GM10266 (cell line): ENCODE measurements around the gene SLC28A3.
A peak's percentile ranks its signal among the peaks of the same experiment; 100 is the strongest.

Experiments
- DNase-seq: peaks from one replicate; pipeline ENCODE4 v3.0.0; 2012; ENCODE audit errors: extremely low spot score
- TF ChIP-seq, protein P1 (sequence below): IDR thresholded peaks from 2 replicates; pipeline ENCODE4 v1.5.1; 2012; ENCODE audit warnings: mild to moderate bottlenecking, low read depth; ENCODE audit not compliant: control insufficient read depth, insufficient read depth; ENCODE audit errors: missing control alignments

SLC28A3 gene

DNA sequence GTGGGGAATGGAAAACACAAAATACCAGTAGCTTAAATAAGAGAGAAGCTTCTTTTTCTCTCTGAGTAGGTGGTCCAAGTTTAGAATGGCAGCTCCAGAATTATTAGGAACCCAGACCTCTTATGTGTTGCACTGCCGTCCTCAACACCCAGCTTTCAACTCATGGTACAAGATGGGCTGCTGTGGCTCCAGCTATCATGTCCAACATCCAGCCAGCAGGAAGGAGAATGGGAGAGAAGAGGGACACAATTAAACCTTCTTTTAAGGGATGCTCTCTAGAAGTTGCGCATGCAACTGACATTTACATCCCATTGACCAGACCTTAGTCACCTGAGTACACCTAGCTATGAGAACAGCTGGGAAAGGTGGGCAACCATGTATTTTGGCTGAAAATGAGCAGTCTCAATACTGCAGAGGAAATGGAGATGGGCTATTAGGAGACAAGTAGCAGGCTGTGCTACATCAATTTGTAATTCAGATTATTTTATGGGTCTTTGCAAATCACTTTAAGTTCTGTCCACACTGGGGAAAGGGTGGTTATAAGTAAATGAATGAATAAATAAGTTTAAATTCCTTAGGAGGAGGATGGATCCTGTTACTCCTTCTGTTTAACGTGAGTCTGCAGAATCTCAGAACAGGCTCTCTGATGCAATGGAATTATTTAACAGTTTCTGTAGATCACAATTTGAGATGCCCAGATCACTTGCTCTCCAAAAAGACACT is 76.1 kb downstream of the SLC28A3 start:
- TF ChIP-seq, protein P1, sequence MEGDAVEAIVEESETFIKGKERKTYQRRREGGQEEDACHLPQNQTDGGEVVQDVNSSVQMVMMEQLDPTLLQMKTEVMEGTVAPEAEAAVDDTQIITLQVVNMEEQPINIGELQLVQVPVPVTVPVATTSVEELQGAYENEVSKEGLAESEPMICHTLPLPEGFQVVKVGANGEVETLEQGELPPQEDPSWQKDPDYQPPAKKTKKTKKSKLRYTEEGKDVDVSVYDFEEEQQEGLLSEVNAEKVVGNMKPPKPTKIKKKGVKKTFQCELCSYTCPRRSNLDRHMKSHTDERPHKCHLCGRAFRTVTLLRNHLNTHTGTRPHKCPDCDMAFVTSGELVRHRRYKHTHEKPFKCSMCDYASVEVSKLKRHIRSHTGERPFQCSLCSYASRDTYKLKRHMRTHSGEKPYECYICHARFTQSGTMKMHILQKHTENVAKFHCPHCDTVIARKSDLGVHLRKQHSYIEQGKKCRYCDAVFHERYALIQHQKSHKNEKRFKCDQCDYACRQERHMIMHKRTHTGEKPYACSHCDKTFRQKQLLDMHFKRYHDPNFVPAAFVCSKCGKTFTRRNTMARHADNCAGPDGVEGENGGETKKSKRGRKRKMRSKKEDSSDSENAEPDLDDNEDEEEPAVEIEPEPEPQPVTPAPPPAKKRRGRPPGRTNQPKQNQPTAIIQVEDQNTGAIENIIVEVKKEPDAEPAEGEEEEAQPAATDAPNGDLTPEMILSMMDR: no peak
- no peak for DNase-seq

DNA sequence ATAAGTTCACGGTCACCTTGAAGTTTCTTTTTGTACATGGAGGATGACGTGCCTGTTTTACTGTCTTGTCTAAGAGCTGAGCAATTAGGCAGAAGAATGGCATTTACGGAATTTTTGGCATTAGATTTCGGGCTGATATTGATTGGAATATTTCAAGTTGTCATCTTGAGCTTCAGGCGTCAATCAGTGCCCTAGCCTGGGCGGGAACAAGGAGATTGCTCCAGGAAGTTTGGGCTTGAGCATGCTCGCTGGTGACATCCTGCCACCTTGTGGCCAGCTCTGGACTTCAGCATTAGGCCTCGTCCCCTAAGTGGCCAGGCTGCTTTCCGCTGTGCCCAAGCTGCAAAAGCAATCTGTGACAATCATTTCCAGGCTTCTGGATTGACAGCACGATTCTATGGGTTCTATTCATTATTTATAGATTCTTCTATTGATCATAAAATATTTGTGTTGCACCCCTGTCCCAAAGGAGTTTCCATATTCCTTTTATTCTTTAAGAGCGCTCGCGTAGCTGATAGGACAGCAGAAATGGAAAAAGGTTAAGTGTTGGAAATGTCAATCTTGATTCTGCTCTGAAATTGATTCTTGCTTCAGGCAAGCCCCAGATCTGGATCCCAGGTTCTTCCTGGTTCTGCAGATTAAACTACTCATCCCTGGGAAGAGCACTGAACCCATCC is 79.3 kb downstream of the SLC28A3 start:
- DNase-seq: peak; percentile 58
- TF ChIP-seq, protein P1: peak; percentile 89

DNA sequence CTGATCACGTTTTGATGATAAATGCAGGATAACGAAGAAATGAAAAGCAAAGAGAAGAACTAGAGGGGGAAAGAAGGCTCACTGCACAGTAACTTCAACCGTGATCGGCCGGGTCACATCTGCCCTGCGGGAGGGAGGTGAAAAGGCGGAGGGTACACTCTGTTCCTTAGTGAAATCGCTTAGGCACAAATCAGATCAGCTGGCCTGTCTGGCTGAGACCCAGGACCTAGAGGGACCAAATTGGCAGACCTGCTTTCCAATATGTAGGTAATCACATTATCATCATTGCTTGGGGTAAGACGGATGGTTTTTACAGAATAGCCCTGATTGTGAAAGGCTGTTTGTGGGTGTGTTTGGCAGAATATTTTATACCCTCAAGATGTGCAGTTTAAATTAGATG is 82.2 kb downstream of the SLC28A3 start:
- TF ChIP-seq, protein P1: no peak
- DNase-seq: no peak

DNA sequence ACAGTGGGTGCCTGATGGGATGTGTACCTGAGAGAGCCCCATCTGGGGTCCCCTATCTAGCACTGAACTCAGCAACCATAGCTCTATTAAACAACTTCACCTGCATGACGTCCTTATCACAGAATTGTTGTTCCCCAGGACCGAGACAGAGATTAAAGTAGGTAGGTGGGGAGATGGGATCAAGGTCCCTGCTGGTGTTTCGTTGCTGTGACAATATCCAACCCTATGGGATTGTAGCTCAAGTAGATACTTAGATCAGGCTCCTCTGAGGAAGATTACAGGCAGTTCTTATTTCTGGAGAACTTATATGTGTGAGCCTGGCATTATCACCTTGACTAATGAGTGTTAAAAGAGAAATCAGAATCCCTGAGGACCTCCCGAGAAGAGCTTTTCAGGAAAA is 84.9 kb downstream of the SLC28A3 start:
- DNase-seq: no peak
- TF ChIP-seq, protein P1: no peak

DNA sequence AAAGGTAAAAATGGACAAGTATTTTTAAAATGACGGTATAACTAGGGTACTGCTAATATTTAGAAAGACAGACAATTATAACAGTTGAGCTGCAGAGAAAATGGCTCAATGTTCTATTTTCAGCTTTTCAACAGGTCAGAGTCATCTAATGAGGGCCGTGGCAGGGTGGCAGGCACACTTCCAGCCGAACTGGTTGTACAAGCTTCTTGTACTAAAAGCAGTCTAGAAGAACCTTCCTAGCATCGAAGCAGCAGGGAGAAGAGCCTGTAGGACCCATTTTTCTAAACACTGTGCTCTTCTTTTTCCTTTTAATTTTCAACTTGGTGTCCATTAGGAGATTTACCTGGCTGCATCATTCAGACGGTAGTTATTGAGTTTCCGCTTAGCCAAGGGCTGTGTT is 85.6 kb downstream of the SLC28A3 start:
- TF ChIP-seq, protein P1: no peak
- DNase-seq: no peak

DNA sequence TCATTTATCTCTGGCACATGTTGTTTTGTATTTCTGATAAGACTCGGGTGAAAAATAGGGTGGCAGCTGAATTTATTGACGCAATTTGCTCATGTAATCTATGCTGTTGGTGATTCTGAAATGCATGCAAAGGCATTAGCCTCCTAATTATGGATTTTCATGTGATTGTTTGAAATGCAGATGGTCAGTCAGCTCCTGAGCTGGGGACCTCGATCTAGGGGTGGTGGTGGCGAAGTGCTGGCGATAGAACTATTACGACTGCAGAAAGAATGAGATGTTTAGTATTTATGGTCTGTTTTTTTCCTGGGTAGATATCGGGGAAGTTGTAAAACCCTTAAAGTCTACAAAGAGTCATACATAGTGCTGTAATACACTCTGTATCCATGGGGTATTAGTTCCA is 88.6 kb downstream of the SLC28A3 start:
- TF ChIP-seq, protein P1: no peak
- DNase-seq: no peak

DNA sequence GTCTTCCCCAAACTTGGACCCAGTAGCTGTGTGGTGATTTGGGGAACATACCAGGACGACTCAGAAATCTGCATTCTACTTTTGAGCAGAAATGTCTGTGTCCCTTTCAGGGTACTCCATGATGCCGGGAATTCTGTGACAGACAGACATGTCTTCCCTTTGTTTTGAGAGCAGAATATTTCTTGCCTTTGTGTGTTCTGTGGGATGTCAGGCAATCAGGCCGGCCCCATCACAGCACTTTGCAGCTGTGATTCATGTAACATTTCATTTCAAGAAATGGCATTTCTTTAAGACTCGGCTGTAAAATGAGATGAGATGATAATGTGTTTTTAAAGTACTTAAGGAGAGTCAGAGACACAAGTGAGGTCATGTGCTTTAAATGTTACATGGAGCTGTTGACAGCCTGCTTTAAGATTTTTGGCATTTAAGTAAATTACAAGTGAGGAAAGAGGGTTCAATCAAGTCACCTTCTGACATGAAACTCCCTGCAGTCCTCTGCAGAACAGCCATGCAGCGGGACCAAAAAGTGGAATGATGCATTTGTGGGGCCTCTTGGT is 98.7 kb downstream of the SLC28A3 start:
- TF ChIP-seq, protein P1: no peak
- DNase-seq: no peak
